DND-41 (cell line): ENCODE measurements around the gene TALDO1.

Experiments
- EZH2 ChIP-seq: IDR thresholded peaks from 3 replicates; pipeline ENCODE4 v1.6.1; 2012; ENCODE audit warnings: borderline replicate concordance, low read depth, mild to moderate bottlenecking, moderate library complexity, low read length, inconsistent platforms; ENCODE audit not compliant: severe bottlenecking
- TF ChIP-seq, protein P1 (sequence below): IDR thresholded peaks from 2 replicates; pipeline ENCODE4 v1.5.1; 2012; ENCODE audit warnings: borderline replicate concordance, low read length, moderate library complexity, mild to moderate bottlenecking; ENCODE audit not compliant: poor library complexity, severe bottlenecking; ENCODE audit errors: extremely low read depth

GRCh38 chr11:765025-765801, 17.9 kb downstream of the TALDO1 start:
- TF ChIP-seq, protein P1, sequence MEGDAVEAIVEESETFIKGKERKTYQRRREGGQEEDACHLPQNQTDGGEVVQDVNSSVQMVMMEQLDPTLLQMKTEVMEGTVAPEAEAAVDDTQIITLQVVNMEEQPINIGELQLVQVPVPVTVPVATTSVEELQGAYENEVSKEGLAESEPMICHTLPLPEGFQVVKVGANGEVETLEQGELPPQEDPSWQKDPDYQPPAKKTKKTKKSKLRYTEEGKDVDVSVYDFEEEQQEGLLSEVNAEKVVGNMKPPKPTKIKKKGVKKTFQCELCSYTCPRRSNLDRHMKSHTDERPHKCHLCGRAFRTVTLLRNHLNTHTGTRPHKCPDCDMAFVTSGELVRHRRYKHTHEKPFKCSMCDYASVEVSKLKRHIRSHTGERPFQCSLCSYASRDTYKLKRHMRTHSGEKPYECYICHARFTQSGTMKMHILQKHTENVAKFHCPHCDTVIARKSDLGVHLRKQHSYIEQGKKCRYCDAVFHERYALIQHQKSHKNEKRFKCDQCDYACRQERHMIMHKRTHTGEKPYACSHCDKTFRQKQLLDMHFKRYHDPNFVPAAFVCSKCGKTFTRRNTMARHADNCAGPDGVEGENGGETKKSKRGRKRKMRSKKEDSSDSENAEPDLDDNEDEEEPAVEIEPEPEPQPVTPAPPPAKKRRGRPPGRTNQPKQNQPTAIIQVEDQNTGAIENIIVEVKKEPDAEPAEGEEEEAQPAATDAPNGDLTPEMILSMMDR = peak; percentile 84
- TF ChIP-seq EZH2 = no peak
